HK-2 (cell line): Measurements from ENCODE around the gene ACP3.

Experiments used
- DNase-seq: peaks from one replicate; pipeline ENCODE4 v3.0.0-alpha.2; 2018; ENCODE audit not compliant: unreplicated experiment

The ACP3 gene

GRCh38 chr3:132318451-132318850, 1.2 kb downstream of the ACP3 start:
- DNase-seq: no peak

- no peak for DNase-seq
These were observed 4.1 kb downstream of the ACP3 start for GRCh38 chr3:132321304-132321703.

- no peak for DNase-seq
These were observed 7.9 kb downstream of the ACP3 start for GRCh38 chr3:132325103-132325606.

GRCh38 chr3:132325634-132326033, 8.4 kb downstream of the ACP3 start:
- DNase-seq: no peak

GRCh38 chr3:132326251-132326650, 9.0 kb downstream of the ACP3 start:
- DNase-seq: no peak

- no peak for DNase-seq
These were observed 14.9 kb downstream of the ACP3 start for GRCh38 chr3:132332082-132332481.

- DNase-seq: no peak
These were observed 15.3 kb downstream of the ACP3 start for GRCh38 chr3:132332508-132332907.

- no peak for DNase-seq
These were observed 24.5 kb downstream of the ACP3 start for GRCh38 chr3:132341746-132342145.

GRCh38 chr3:132342183-132342582, 25.0 kb downstream of the ACP3 start:
- no peak for DNase-seq

- no peak for DNase-seq
These were observed 25.4 kb downstream of the ACP3 start for GRCh38 chr3:132342610-132343009.

GRCh38 chr3:132343018-132343612, 25.9 kb downstream of the ACP3 start:
- peak; percentile 7 for DNase-seq

- DNase-seq: no peak
These were observed 27.6 kb downstream of the ACP3 start for GRCh38 chr3:132344666-132345280.

- DNase-seq: no peak
These were observed 29.9 kb downstream of the ACP3 start for GRCh38 chr3:132346841-132347736.

- no peak for DNase-seq
These were observed 30.6 kb downstream of the ACP3 start for GRCh38 chr3:132347811-132348210.

GRCh38 chr3:132348531-132348930, 31.3 kb downstream of the ACP3 start:
- no peak for DNase-seq

- no peak for DNase-seq
These were observed 33.6 kb downstream of the ACP3 start for GRCh38 chr3:132350814-132351213.

GRCh38 chr3:132351222-132351806, 34.1 kb downstream of the ACP3 start:
- no peak for DNase-seq

GRCh38 chr3:132352556-132353143, 35.4 kb downstream of the ACP3 start:
- DNase-seq: peak; percentile 55

GRCh38 chr3:132354916-132355702, 37.9 kb downstream of the ACP3 start:
- DNase-seq: no peak

- no peak for DNase-seq
These were observed 39.4 kb downstream of the ACP3 start for GRCh38 chr3:132356568-132356967.

GRCh38 chr3:132360717-132361116, 43.5 kb downstream of the ACP3 start:
- no peak for DNase-seq
